Activated CD4-positive, alpha-beta T cell treated with anti-CD3 and anti-CD28 coated beads for 48 hours (primary cell): ENCODE data around the gene NPIPB13.
"Not testable (repeated sequence)": the region's sequence is repeated elsewhere in the genome, so short reads cannot be mapped to it uniquely, and the experiment has no call there.

ENCODE experiments used
- DNase-seq: peaks from one replicate; pipeline ENCODE4 v3.0.0-alpha.2; 2020

The NPIPB13 gene

GRCh38 chr16:30248379-30248778 lies at the start of gene NPIPB13:
NPIPB13 (minus strand) TSS chr16:30248479; CDS start chr16:30245573, 2,906 bp downstream.
- not testable (repeated sequence) for DNase-seq

DNA sequence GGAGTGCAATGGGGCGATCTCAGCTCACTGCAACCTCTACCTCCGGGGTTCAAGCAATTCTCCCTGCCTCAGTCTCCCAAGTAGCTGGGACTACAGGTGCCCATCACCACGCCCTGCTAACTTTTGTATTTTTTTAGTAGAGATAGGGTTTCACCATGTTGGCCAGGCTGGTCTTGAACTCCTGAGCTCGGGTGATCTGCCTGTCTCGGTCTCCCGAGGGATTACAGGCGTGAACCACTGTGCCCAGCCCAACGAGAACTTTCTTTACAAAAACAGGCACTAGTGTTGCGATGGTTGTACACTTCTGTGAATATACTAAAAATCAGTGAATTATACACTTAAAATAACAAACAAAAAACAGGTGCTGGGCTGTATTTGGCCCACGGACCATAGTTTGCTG lies 34.1 kb upstream of the NPIPB13 start:
- DNase-seq: not testable (repeated sequence)

- DNase-seq: not testable (repeated sequence)
Observed at GRCh38 chr16:30278523-30278922, 30.2 kb upstream of the NPIPB13 start.

DNA sequence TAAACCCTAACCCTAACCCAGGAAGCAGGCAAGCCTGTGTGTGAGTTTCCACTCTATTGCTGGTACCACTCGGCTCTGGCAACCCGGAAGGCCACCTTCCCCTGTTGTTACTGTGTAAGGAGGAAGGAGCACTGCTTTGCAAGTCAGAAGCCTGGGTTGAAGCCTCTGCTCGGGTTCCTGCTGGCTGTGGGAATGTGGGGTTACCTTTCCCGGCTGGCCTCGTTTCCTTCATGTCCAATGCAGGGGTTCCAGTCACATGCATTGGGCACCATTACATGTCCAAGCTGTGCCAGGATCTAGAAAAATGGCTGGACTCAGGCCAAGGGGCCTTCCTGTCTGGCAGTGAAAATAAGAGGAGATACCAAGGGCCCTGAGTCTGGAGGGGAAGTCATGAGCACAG lies 31.2 kb downstream of the NPIPB13 start:
- DNase-seq: not testable (repeated sequence)

GRCh38 chr16:30211414-30211813 lies 36.9 kb downstream of the NPIPB13 start:
- not testable (repeated sequence) for DNase-seq

- DNase-seq: not testable (repeated sequence)
Observed at GRCh38 chr16:30209032-30209431, 39.2 kb downstream of the NPIPB13 start.

GRCh38 chr16:30207063-30207704 lies 41.1 kb downstream of the NPIPB13 start:
- peak; percentile 1 for DNase-seq

- DNase-seq: not testable (repeated sequence)
Observed at GRCh38 chr16:30206252-30206651, 42.0 kb downstream of the NPIPB13 start.

DNA sequence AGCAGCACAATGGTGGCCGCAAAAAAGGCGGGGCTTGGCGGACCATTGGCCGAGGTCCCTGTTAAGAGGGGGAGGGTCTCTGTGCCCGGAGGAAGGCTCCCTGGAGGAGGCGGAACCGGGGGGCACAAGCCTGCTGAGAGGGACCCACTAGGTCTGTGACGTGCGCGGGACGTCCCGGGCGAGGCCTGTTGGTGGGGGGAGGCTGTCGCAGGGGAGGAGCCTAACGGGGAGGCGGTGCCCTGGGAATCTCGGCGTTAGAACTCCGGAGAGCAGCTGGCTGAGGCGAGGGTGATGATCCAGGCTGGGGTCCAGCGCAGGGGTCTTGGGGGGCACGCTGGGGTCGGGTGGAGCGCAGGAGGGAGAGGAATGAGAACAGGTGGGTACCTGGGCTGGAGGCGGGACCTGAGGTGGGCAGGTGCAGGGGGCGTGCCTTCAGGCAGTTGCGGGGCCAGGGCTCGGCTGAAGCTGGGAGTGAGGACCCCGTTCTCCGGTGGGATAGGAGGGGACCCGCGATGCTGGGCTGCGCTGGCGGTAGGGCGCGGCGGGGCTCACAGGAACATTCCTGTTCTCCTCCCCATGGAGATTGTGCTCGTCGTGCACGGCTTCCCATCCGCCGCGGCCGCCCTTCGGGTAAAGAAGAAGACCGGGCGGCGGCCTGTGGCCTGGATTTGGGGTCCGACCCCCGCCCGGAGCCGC lies 42.6 kb downstream of the NPIPB13 start:
- DNase-seq: peak; percentile 1

- not testable (repeated sequence) for DNase-seq
Observed at GRCh38 chr16:30199608-30200343, 48.5 kb downstream of the NPIPB13 start.

DNA sequence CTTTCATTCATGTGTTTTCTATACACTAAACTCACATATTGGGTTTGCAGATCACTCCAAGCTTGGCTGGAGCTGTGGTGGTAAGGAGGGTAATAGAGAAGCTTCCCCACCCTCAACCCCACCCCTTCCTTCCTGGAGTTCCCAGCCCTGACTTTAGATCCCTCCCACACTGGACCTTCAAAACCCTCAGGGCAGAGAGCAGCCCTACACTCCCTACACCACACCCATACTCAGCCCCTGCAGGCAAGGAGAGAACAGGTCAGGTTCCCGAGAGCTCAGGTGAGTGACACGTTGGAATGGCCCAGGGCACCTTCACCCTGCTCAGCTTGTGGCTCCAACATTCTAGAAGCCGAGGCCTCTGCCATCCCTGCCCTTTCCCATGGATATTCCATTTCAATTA lies 49.2 kb downstream of the NPIPB13 start, which contains the start of gene SULT1A3:
Gene SULT1A3 (plus strand): TSS at position 207 of the 400 bp plus-strand sequence. CDS start 1,474 bp downstream, outside the sequence.
- not testable (repeated sequence) for DNase-seq
